Activated CD4-positive, CD25-positive, alpha-beta regulatory T cell treated with anti-CD3 and anti-CD28 coated beads, Interleukin-2, amount 50 U/mL, for 16 hours (primary cell): ENCODE measurements around the gene FN3K.

Experiments used
- DNase-seq: peaks from one replicate; pipeline ENCODE4 v3.0.0-alpha.2; 2020; ENCODE audit warnings: low read depth, low spot score

FN3K gene

DNA sequence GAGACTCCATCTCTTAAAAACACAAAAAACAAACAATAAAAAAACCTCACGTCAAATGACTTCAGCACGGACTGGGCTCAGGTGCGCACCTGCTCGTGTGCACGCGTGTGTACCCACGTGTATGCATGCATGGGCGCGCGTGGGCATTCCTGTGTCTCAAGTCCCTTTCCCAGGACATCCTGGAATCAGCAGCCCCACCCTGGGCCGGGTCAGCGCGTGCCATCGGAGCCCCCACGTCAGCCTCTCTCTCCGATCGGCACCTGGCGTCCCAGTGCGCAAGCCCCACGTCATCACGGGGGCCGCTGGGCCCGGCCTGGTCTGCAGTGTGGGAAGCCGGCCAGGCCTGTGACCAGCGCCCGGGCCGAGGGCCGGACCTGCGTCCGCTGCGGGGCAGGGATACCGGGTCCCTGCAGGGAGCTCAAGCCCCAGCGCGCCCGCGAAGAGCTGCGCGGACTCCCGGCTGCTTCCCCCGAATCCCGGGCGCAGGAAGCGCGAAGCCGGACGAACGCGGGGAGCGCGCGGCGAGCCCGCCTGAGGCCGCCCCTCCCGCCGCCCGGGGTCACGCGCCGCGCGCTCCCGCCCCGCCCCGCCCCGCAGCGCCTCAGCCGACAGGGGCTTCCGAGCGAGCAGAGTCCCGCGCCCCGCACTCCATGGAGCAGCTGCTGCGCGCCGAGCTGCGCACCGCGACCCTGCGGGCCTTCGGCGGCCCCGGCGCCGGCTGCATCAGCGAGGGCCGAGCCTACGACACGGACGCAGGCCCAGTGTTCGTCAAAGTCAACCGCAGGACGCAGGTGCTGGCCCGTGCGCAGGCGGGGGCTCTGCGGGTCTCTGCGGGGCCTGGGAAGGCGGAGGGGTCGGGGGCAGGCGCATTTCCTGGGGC is at the start of gene FN3K:
Gene FN3K (plus strand): TSS at position 629 of the 880 bp plus-strand sequence. CDS start 22 bp downstream, at position 651.
- no peak for DNase-seq

DNA sequence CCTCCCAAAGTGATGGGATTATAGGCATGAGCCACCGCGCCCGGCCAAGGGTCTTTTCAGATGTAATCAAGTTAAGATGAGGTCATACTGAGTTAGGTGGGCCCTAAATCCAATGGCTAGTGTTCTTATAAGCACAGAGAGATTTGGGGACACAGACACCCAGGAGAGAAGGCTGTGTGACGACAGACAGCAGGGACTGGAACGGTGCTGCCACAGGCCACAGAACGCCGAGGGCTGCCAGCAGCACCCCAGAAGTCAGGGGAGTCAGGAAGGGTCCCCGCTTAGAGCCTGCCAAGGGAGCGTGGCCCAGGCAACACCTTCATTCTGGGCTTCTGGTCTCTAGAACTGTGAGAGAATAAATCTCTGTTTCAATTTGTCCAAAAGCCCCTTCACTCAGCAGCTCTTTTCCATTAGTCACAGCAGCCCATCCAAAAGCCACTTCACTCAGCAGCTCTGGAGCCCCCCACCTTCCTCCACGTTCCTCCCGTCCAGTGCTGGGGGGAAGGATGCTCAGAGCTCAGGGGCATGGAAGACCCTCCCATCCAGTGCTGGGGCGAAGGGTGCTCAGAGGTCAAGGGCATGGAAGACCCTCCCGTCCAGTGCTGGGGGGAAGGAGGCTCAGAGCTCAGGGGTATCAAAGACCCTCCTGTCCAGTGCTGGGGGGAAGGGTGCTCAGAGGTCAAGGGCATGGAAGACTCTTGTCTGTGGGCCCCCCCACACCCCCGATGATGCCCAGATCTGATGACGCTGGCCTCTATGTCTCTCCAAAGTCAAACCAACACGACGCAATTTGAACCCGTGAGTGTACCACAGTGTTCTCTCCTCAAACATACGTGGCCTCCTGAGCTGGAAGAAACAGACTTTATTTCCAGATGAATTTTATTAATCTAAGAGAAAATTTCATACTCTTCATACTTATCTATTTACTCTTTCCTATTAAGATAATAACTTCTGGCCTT is 48.8 kb upstream of the FN3K start:
- no peak for DNase-seq

DNA sequence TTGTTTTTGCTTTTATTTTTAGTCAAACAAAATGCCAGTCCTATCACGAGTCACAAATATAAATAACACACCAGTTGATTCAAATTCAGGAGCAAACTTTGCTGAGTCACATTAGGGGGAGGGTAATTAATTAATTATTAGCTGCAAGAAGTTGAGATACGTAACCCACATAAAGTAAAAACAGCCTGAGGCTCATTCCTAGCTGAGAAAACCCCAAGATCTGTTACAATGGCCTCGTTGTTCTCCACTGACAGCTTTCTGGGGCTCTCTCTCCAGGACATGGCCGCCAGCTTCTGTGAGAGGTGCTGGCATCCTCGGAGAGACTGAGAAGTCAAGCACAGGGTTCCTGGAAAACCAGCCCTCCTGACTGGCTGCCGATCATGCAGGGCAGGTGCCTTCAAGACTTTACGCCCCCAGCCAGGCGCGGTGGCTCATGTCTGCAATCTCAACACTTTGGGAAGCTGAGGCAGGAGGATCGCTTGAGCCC is 48.0 kb upstream of the FN3K start:
- DNase-seq, result no peak

DNA sequence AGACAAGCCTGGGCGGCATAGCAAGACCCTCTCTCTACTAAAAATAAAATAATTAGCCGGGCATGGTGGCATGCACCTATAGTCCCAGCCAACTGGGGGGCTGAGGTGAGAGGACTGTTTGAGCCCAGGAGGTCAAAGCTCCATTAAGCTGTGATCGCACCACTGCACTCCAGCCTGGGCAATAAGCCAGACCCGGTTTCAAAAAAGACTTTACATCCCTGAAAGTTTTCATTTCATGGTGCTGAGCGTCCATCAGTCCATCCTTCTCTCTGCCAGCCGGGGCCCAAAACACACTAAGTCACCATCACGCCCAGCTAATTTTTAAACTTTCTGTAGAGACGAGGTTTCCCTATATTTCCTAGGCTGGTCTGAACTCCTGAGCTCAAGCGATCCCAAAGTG is 47.5 kb upstream of the FN3K start:
- no peak for DNase-seq

DNA sequence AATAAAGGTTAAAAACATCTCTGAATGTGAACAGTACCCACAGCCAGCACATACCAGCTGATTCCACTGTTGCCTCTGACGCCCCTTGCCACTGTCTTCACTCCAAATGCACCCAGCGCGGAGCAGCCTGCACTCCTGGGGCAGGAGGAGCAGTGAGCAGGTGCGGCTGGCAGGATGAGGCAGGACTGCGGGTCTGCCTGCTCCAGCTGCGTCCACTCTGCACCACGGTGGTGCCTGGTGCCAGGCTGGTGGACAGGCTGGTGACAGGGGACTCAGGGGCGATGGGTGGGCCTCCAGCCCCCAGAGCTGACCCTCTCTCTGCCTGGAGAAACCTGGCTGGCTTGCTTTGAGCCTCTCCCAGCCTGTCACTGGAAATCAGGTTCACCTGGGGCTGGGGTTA is 46.3 kb upstream of the FN3K start:
- DNase-seq, result no peak

DNA sequence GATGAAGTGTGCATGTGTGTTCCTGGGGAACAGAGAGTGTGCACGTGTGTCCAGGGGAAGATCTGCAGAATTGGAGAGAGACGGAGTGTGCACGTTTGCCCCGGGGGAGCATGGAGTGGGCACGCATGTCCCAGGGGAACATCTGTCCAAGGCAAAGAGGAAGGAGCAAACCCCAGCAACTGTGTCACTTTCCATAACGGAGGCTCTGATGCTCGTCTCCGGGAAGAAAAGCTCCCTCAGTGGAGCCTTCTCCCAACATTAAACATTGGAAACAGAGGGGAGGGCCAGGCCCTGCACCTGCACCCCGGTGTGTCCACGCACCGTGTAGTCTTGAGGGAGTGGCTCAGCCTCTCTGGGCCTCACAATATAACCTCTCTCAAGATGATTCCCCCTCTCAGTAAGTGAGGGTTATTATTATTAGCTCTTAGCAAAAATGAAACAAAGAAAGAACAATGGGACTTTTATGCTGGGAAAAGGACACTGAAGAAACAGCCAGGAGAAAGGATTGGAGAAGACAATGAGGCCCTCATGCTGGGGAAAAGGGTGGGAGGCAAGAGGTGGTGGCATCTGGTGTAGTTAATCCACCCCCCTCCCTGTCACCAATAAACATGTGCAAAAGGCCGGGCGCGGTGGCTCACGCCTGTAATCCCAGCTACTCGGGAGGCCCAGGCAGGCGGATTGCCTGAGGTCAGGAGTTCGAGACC is 44.5 kb upstream of the FN3K start:
- no peak for DNase-seq

DNA sequence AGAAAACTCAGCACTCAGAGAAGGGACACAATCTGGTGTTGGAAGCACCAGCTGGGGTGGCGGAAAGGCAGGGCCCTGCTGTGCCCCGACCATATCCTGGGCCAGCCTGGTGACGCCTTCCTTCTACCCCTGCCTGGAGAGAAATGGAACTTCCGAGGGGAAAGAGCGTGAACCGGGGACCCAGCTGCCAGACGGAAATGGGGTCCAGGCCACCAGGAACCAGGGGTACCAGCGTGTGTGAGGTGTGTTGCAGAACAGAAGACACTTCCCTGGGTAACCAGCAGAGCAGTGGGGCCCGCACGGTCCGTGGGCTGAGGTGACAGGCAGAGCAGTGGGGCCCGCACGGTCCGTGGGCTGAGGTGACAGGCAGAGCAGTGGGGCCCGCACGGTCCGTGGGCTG is 43.7 kb upstream of the FN3K start:
- DNase-seq, result no peak

DNA sequence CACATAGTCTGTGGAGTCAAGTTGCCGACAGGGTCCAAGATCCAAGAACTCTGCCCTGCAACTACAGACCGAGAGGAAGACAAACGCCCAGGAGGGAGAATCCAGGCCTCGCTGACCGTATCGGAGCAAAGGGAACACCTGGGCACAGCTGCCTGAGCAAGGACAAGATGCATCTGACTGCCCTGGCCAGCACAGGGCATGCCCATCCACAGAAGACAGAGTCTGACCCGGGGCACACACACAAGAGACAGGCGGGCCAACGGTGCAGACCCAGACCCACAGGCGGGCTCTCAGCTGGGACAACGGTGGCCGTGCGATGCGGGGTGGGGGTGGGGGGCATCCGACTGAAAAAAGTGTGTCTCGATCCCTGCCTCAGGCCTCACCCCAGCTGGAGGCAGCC is 43.1 kb upstream of the FN3K start:
- DNase-seq, result no peak

DNA sequence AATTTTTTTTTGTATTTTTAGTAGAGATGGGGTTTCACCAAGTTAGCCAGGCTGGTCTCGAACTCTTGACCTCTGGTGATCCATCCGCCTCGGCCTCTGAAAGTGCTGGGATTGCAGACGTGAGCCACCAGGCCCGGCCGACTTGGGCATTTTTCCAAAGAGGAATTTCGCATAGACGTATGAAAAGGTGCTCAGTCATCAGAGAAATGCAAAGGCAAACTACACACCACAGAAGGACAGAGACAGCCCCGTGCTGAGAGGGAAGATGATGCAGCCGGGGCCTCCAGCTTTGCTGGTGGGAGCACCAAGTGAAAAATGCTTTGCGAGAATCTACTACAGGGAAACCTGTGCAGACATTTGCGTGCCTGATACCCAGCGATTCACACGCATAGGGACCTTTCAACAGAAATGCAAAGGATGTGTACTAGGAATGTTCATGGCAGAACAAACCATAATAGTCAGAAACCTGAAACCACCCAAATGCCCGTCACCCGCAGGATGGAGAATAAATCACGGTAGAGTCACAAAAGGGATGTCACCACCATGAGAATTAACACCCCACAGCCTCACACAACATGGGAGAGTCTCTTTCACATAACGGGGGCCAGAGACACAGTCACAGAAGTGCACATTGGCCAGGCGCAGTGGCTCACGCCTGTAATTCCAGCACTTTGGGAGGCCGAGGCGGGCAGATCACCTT is 42.1 kb upstream of the FN3K start:
- no peak for DNase-seq

DNA sequence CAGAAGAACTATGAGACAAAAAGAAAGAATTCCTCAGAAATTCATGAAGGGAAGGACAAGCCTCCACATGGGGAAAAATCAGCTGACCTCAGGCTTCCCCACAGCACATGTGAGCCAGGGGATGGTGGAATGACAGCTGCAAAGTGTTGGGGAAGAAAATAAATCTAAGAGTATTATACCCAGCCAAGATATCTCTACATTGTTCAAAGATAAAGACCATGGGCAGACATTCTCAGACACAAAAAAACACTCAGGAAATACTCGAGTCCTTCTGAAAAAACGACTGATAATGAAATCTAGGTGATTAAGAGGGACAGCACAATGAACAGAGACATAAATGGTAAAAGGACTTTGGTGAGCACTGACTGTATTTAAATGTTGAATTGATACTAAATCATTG is 40.8 kb upstream of the FN3K start:
- no peak for DNase-seq

DNA sequence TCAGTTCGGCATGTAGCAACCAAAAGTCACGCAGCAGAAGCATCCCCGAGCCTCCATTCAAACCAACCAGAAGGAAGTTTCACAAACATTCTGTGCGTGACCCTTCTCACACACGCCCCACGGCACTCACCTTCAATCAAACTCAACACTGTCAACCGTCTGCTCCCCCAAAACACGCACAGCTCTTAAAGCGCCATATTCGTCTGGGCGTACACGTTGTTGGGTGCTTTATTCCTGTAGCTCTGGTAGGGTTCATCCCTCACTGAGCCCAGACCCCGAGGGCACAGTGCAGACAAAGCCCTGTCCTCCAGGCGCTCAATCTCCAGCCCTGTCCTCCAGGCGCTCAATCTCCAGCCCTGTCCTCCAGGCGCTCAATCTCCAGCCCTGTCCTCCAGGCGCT is 39.2 kb upstream of the FN3K start:
- DNase-seq, result no peak

DNA sequence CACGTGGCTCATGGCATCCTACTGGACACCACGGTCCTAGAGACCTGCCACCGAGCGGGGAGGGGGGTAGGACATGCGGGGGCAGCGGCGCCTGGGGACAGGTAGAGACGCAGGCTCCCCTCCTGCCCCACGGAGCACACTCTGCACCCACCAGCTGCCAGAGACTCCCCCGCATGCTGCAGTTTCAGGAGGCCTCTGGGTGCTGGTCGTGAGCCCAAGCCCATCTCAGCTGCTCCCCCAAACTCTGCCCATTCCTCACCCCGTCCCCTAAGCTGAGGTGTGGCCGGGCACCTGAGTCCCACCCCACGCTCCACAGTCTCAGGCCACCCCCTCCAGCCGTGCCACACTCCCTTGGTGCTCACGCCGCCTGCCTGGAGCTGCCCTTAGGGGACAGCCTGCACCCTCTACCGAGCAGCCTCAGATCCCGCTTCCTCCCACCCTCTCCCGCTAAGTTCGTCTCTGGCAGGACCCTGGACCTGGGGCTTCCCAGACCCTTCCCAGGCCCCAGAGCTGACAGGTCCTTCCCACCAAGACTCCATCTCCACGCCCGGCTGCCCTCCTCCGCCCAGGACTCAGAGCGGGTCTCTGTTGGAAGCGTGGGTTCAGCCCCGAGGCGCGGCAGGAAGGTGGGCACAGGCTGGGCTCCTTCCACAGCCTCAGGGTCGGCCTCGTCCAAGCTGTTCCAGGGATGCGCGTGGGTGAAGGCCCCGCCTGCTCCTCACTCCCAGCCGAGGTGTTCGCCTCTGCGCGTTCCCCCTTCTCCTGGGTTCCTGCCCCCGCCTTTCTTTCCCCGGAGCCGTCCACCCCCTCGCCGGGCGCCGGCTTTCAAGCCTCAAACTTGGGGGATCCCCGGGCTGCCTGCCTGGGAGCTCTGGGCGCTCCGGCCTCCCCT is 38.3 kb upstream of the FN3K start:
- DNase-seq, result no peak

DNA sequence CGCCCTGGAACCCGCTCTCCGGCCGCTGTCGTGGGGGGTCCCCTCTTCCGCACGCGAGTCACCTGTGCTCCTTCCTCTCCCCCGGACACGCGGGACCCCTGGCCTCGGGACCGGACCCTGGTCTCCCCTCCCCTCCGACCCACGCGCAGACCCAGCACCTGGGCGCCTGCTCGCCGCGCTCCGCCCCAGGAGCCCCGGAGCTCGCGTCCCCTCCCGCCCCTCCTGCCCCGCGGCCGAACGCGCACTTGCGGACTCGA is 37.7 kb upstream of the FN3K start:
- DNase-seq, result no peak

DNA sequence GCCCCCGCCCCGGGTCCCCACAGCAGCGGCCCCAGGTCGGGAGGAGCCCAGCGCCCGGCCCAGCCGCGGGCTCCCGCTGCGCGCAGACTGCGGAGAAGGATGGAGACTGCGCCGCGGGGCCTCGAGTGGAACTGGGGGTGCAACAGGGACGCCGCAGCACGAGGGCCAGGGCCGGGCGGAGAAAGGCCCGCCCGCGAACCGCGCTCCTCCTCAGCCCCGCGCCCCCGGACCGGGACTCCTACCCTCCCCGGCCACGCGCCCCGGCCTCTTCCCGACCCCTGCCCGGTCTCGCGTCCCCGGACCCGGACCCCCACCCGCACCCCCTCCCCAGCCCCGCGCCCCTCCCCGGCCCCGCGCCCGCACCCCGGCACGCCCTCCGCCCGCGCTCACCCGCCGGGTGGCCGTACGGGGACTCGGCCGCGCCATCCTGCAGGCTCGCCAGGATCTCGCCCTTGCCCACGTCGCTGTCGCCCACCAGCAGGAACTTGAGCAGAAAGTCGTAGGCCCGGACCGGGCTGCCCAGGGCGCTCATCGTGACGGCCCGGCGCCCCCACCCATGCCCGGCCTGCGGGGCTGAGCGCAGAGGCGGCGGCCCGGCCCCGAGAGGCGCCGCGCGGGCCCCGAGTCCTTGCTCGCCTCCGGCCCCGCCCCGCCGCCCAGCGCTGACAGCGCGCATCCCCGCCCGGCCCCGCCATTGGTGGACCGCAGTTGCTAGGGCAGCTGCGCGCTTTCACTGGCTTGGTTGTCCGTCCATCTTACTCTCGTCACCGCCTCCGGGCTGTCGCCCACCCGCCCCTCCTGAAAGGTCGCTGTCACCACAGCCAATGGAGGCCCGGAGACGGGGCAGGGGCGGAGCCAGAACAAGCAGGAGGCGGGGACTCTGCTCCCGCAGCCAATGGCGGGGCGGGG is 37.1 kb upstream of the FN3K start, which contains the start of gene RAB40B:
Gene RAB40B (minus strand): TSS at position 634 of the 909 bp plus-strand sequence. CDS start 102 bp downstream, at position 532.
- peak; percentile 97 for DNase-seq

DNA sequence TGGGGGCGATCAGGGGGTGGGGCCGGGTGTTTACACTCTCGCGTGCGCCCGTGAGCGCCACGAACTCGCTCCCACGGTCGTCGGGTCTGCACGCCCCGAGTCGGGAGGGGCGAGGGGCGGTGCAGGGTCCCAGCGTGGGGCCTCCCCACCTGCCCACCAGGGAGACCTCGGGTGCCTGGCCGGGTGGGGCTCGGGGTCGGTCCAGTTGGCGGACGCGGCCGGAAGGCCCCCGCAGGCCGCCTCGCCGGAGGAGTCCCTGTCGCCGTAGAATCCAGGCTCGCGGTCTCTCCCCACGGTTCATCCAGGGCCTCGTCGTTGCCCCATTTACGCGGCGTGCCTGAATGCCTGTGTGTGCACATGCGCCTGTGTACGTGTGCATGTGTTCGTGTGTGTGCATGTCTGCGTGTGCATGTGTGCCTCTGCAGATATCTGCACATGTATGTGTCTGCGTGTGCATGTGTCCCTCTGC is 36.4 kb upstream of the FN3K start:
- DNase-seq, result no peak

DNA sequence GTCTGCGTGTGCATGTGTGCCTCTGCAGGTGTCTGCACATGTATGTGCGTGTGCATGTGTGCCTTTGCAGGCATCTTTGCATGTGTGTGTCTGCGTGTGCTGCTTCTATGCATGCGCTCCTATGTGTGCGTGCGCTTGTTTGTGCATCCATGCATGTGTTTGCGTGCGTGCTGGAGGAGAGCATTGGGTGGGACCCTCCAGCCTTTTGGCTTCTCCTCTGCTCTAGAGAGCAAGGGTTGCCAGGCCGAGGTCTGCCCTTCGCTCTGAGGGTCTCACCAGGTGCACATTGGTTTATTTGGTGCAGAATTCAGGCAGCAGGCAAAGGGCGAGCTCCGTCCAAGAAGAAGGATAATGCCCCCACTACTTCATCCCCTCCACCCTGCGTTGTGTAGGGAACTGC is 35.9 kb upstream of the FN3K start:
- no peak for DNase-seq

DNA sequence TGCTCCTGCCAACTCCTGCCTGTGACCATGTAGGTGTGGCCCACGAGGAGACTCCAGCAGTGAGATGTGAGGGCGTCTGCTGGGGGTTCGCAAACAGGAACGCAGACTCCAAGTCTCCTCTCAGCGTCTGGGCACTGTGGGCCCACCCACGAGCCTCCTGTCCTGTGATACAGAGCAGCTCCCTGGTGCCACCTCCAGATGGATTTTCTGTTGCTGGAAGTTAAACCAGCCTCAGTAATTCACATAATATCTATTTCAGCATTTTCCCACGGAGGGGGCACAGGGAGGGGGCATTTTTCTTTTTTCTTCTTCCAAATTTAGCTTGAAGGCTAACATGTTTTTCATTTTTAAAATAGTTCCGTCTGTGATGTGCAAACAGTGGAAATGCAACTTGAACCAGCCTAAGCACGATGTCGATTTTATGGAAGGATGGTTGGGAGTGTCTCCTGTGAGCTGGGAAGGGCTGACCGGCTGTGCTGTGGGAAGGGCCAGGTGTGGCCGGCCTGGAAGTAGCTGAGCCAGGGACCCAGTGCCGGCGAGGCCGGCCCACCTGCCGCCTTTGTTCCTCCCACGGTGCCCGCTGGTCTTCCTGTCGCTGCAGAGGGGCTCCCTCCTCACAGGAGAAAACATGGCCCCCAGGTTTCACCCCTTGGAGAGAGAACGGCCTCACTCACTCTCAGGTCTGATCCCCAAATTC is 33.0 kb upstream of the FN3K start:
- no peak for DNase-seq

DNA sequence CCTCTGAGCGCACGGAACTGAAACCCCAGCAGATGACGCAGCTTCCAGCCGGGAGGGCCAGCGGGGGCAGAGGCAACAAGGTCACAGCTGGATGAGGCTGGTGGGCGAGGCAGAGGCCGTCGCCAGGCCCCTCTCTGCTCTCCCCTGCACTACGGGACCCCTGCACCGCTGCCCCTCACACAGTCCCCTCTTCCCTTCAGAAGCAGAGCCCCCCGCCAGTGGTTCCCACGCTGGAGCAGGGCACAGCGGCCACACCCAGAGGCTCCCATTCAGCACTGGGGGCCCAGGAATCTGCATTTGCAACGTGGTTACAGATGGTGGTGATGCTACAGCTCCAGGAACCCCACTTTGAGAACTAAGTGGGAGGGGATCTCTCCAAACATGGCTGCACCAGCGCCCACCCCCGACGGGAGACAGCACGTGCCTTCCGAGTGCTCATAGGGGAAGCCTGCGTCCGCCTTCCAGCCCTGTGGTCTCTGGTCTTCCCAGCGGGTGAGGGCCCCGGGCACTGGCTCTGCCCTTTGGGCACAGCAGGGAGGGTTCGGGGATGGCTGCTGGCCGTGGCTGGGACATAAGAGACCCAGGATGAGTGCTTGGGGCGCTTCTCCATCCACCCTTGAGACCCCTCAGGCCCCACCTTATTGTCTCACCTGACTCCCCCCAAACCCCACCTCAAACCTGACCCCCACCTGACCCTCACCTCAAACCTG is 32.2 kb upstream of the FN3K start:
- DNase-seq, result no peak
